HFF-Myc (cell line): ENCODE measurements around the gene GZF1.

Source experiments
- DNase-seq: peaks from one replicate; pipeline ENCODE4 v3.0.0-alpha.2; 2011; ENCODE audit warnings: low read depth; ENCODE audit errors: extremely low read depth
- H3K4me3 ChIP-seq: replicated peaks from 2 replicates; pipeline ENCODE4 v1.5.1; 2011; ENCODE audit warnings: low read depth, mild to moderate bottlenecking, control low read depth, low read length
- CTCF ChIP-seq: IDR thresholded peaks from 2 replicates; pipeline ENCODE4 v1.5.1; 2012; ENCODE audit warnings: mild to moderate bottlenecking, low read depth, low read length, control low read depth; ENCODE audit errors: missing control alignments

Gene GZF1

GRCh38 chr20:23332467-23332866, 29.5 kb upstream of the GZF1 start:
- no peak for TF ChIP-seq CTCF
- no peak for DNase-seq
- no peak overlapping the region for H3K4me3 ChIP-seq

- no peak overlapping the region for H3K4me3 ChIP-seq
- TF ChIP-seq CTCF, result no peak
- no peak for DNase-seq
These were observed 27.9 kb upstream of the GZF1 start for GRCh38 chr20:23334111-23334510.

GRCh38 chr20:23335521-23335920, 26.5 kb upstream of the GZF1 start:
- no peak for TF ChIP-seq CTCF
- DNase-seq, result no peak

GRCh38 chr20:23336476-23336875, 25.5 kb upstream of the GZF1 start:
- no peak for DNase-seq
- H3K4me3 ChIP-seq, result no peak overlapping the region
- no peak for TF ChIP-seq CTCF

More at GRCh38 chr20:23335521-23335920, 26.5 kb upstream of the GZF1 start:
- no peak overlapping the region for H3K4me3 ChIP-seq

- no peak overlapping the region for H3K4me3 ChIP-seq
- TF ChIP-seq CTCF, result no peak
- no peak for DNase-seq
These were observed 24.7 kb upstream of the GZF1 start for GRCh38 chr20:23337312-23337711.

- no peak for TF ChIP-seq CTCF
- no peak for DNase-seq
- H3K4me3 ChIP-seq, result no peak overlapping the region
These were observed 22.0 kb upstream of the GZF1 start for GRCh38 chr20:23339986-23340385.

GRCh38 chr20:23340524-23340923, 21.5 kb upstream of the GZF1 start:
- no peak for DNase-seq
- H3K4me3 ChIP-seq, result no peak overlapping the region
- TF ChIP-seq CTCF, result peak; percentile 37
